Measurements from ENCODE around the gene SYNJ2. TPM values are rescaled to one million over a fixed set of nuclear protein-coding genes. Genes with fewer than 3 reads are reported as not detected.

The SYNJ2 gene
- total RNA-seq, 1 donor from 2014 or later = 8.3 TPM

- Histone ChIP-seq H3K36me3 (peaks cover 0 to 4% of the 10 kb centered on the region in 2 donors), H3K27ac (no peak overlapping the region), H3K27me3 (no peaks in the 10 kb centered on the region), H3K9me3 (no peaks in the 10 kb centered on the region), H3K4me1 (no peaks in the 10 kb centered on the region), H3K4me3 (no peak overlapping the region)
- intact Hi-C loops (cut with DNase I) = no loop called here
- TF ChIP-seq CTCF (IDR thresholded peaks at IDR 0.05) (no peak), POLR2A (IDR thresholded peaks at IDR 0.05) (no peak), POLR2AphosphoS5 (IDR thresholded peaks at IDR 0.05; ENCODE audit: insufficient read depth in 1 of 2, low read depth in 1 of 2) (no peak)
- DNase-seq (ENCODE audit: extremely low spot score in 2 of 2) = no peak
Measured at GRCh38 chr6:158077676-158078075, 96.0 kb downstream of the SYNJ2 start.

- no peak for DNase-seq (ENCODE audit: extremely low spot score in 2 of 2)
- Histone ChIP-seq H3K27me3 (no peaks in the 10 kb centered on the region), H3K27ac (no peak overlapping the region), H3K4me3 (no peak overlapping the region), H3K9me3 (no peaks in the 10 kb centered on the region), H3K4me1 (no peaks in the 10 kb centered on the region), H3K36me3 (peaks cover 0 to 4% of the 10 kb centered on the region in 2 donors)
- intact Hi-C loops (cut with DNase I) = no loop called here
- no peak for TF ChIP-seq POLR2AphosphoS5 (IDR thresholded peaks at IDR 0.05; ENCODE audit: insufficient read depth in 1 of 2, low read depth in 1 of 2)
- TF ChIP-seq POLR2A (IDR thresholded peaks at IDR 0.05) = no peak
- TF ChIP-seq CTCF (IDR thresholded peaks at IDR 0.05) = no peak
Measured at GRCh38 chr6:158078320-158078719, 96.7 kb downstream of the SYNJ2 start.

GRCh38 chr6:158080849-158081656 lies 99.4 kb downstream of the SYNJ2 start:
- intact Hi-C loops (cut with DNase I) = no loop called here
- no peaks in the 10 kb centered on the region for H3K4me1 ChIP-seq
- no peak overlapping the region for H3K27ac ChIP-seq
- no peaks in the 10 kb centered on the region for H3K27me3 ChIP-seq
- peak; percentile 77 to 81 for DNase-seq (ENCODE audit: extremely low spot score in 2 of 2)
- H3K36me3 ChIP-seq = peaks cover 0 to 22% of the 10 kb centered on the region in 2 donors
- no peak overlapping the region for H3K4me3 ChIP-seq
- H3K9me3 ChIP-seq = no peaks in the 10 kb centered on the region
- TF ChIP-seq POLR2AphosphoS5 (IDR thresholded peaks at IDR 0.05; ENCODE audit: insufficient read depth in 1 of 2, low read depth in 1 of 2) = no peak

GRCh38 chr6:158081657-158081935 lies 99.9 kb downstream of the SYNJ2 start:
- Histone ChIP-seq H3K36me3 (peaks cover 0 to 22% of the 10 kb centered on the region in 2 donors), H3K9me3 (no peaks in the 10 kb centered on the region), H3K4me3 (no peak overlapping the region), H3K27me3 (no peaks in the 10 kb centered on the region), H3K4me1 (no peaks in the 10 kb centered on the region), H3K27ac (no peak overlapping the region)
- TF ChIP-seq POLR2AphosphoS5 (IDR thresholded peaks at IDR 0.05; ENCODE audit: insufficient read depth in 1 of 2, low read depth in 1 of 2) (no peak), POLR2A (IDR thresholded peaks at IDR 0.05) (no peak), CTCF (IDR thresholded peaks at IDR 0.05) (no peak)
- DNase-seq (ENCODE audit: extremely low spot score in 2 of 2) = no peak
- intact Hi-C loops (cut with DNase I) = no loop called here

- TF ChIP-seq POLR2AphosphoS5 (IDR thresholded peaks at IDR 0.05; ENCODE audit: insufficient read depth in 1 of 2, low read depth in 1 of 2) (no peak), POLR2A (IDR thresholded peaks at IDR 0.05) (no peak), CTCF (IDR thresholded peaks at IDR 0.05) (no peak)
- H3K4me3 ChIP-seq = no peak overlapping the region
- intact Hi-C loops (cut with DNase I) = no loop called here
- no peaks in the 10 kb centered on the region for H3K4me1 ChIP-seq
- H3K36me3 ChIP-seq = peaks cover 0 to 25% of the 10 kb centered on the region in 2 donors
- H3K9me3 ChIP-seq = no peaks in the 10 kb centered on the region
- H3K27ac ChIP-seq = no peak overlapping the region
- peak in 1 of 2 donors; percentile 75 for DNase-seq (ENCODE audit: extremely low spot score in 2 of 2)
- H3K27me3 ChIP-seq = no peaks in the 10 kb centered on the region
Measured at GRCh38 chr6:158083455-158084325, 102.0 kb downstream of the SYNJ2 start.
